GM12865 (cell line): ENCODE measurements around the gene ADTRP.

ENCODE experiments used
- DNase-seq: peaks from one replicate; pipeline ENCODE4 v3.0.0; 2010; ENCODE audit warnings: low read depth
- H3K4me3 ChIP-seq: 2 replicates; pipeline ENCODE4 v1.5.1; 2011; ENCODE audit warnings: mild to moderate bottlenecking, low read depth, low read length, control low read depth
- TF ChIP-seq, protein P1 (sequence below): IDR thresholded peaks from 2 replicates; pipeline ENCODE4 v1.5.1; 2011; ENCODE audit warnings: low read length, control low read depth, low read depth, inconsistent platforms; ENCODE audit not compliant: insufficient read depth; ENCODE audit errors: missing control alignments

Gene ADTRP

DNA sequence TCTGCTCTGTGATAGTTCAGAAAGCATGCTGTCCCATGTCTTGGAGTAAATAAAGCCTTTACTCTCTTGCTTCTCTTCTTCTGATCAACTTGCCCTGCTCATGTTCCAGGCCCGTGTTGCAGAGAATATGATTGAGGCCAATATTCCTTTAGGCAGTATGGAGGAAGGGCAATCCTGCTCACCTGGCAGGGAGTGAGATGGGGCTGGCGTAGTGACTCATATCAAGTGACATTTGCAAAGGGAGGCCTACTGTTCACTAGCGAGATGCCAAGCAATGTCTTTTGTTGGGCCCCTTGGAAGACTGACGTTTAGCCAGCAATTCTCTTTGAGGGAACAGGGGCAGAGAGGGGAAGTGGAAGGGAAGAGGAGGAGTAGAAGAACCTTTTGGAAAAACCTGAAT is 19.7 kb downstream of the ADTRP start:
- TF ChIP-seq, protein P1, sequence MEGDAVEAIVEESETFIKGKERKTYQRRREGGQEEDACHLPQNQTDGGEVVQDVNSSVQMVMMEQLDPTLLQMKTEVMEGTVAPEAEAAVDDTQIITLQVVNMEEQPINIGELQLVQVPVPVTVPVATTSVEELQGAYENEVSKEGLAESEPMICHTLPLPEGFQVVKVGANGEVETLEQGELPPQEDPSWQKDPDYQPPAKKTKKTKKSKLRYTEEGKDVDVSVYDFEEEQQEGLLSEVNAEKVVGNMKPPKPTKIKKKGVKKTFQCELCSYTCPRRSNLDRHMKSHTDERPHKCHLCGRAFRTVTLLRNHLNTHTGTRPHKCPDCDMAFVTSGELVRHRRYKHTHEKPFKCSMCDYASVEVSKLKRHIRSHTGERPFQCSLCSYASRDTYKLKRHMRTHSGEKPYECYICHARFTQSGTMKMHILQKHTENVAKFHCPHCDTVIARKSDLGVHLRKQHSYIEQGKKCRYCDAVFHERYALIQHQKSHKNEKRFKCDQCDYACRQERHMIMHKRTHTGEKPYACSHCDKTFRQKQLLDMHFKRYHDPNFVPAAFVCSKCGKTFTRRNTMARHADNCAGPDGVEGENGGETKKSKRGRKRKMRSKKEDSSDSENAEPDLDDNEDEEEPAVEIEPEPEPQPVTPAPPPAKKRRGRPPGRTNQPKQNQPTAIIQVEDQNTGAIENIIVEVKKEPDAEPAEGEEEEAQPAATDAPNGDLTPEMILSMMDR: no peak
- no peak for DNase-seq
- H3K4me3 ChIP-seq: no peak overlapping the region

DNA sequence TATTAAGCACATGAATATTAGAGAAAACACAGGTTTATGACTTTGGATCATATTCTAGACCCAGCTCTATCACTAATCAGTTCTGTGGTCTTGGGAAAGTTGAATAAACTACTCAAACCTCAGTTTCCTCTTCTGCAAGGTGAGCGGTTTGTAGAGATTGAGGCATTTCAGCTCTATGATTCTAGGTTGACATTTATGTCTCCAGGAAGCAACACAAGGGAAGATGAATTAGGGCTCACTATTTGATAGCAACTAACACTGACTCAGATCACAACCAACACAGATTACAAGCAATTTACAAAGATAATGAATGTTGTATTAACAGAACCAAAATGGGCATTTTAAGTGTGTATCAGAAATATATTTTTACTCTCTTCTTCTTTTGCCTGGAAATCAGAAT is 21.9 kb downstream of the ADTRP start:
- DNase-seq: no peak
- no peak overlapping the region for H3K4me3 ChIP-seq
- TF ChIP-seq, protein P1: no peak

DNA sequence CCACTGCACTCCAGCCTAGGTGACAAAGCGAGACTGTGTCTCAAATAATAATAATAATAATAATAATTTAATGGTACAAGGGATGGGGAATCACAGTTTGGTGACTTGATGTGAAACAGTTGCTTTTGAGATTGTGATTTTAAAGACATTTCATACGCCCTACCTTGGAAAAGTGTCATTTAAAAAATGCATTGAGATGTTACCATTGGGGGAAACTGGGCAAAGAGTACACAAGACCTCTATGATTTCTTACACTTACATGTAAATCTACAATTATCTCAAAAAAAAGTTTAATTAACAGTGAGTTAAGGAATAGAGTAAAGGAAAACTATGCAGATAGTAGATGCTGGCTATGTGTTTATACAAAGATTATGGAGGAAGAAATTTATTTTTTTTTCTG is 22.3 kb downstream of the ADTRP start:
- TF ChIP-seq, protein P1: no peak
- H3K4me3 ChIP-seq: no peak overlapping the region
- DNase-seq: no peak

DNA sequence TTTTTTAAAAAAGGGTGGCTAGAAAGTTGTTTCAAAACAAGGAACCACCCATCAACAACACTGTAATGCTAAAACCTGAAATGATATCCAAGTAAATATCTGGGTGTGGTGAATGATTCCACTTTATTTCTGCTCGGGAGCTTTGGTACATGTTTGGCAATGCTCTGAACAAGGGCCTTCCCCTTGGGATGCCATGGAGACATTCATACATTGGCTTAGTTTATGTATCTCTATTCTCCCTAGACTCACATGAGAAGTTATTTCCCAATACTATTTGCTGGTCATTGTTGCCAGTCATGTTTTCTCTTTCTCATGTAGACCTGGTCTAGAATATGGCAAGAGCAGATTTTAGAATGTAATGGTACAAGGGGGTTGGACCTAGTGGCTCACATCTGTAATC is 22.9 kb downstream of the ADTRP start:
- H3K4me3 ChIP-seq: no peak overlapping the region
- no peak for DNase-seq
- TF ChIP-seq, protein P1: no peak

DNA sequence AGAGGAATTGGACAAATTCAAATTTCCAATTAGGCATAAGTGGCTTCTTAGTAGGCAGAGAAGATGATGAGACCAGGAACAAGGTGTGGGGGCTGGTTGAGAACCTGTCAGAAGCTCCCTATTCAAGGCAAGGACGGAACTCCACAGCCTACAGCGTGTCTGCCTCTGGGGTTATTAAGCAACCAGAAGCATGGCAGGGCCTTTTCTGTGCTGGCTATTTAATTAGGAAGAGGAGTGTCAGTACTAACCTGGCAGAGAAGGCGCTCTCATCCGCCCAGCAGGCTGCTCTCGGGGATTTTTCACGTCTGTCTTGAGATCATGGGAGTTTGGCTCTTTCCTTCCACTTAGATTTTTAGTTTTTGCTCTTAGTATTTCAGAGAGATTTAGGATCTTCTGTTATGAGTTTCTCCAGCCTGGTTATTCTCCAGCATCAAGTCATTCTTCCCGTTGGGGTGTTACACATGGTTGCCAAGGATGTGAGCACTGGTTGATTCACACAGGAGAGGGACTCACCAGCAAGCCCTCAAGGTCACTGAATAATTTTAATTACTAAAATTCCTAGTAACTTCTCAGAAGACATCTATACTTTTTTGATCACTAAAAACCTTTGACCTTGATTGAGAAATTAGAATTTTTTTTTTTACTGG is 23.9 kb downstream of the ADTRP start:
- no peak for DNase-seq
- TF ChIP-seq, protein P1: no peak
- no peak overlapping the region for H3K4me3 ChIP-seq

DNA sequence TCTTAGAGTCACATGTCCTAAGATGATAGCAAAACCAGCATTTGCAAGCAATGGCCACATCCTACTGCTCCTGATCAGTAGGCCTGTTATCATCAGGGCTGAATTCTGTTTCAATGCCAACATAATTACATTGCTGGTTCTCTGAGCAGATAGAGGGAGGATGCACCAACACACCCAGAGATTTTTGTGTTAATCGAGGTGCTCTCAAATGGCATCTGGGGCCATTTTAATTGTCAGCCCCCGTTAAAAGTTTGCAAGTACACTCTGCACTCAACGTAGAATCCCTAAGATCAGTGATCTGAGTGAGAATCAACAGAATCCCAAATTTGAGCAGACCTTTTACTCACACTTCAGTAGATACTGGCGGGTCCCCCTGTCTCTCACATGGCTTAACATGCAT is 24.8 kb downstream of the ADTRP start:
- TF ChIP-seq, protein P1: no peak
- DNase-seq: no peak
- no peak overlapping the region for H3K4me3 ChIP-seq

DNA sequence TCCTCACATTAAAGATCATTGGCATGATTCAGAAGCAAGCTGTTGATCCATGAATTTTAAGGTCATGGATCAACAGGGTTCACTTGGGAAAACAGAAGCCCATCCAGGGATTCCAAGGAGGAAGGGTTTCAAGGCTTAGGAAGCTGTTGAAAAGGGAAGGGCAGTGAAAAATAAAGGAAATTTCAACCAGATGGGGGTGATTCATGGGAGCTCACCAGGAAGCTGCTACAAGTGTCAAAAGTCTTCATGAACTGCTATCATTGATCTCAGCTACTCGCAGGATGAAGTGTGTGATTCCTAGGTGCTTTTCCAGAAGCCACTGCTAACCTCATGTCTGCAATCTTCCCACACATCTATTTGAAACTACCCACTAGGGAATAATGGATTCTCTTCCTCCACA is 26.2 kb downstream of the ADTRP start:
- TF ChIP-seq, protein P1: no peak
- no peak for DNase-seq
- H3K4me3 ChIP-seq: no peak overlapping the region
